K562 (cell line): ENCODE data around the gene CYBRD1. TPM values are rescaled to one million over a fixed set of nuclear protein-coding genes. Genes with fewer than 3 reads are reported as not detected.

Source experiments
- ARID1B ChIP-seq: fragments of 450-650 bp; IDR thresholded peaks from 2 replicates; pipeline ENCODE4 v1.6.1; 2016; ENCODE audit warnings: antibody characterized with exemption, mild to moderate bottlenecking, inconsistent platforms
- BCLAF1 ChIP-seq, 2 experiments: fragments of 450-650 bp in 1 of 2; IDR thresholded peaks; 2 replicates each; pipeline ENCODE4 v1.6.1; 2011 to 2017; ENCODE audit warnings: low read depth in 2 of 2, antibody characterized with exemption in 1 of 2, borderline replicate concordance in 1 of 2, low read length in 1 of 2, mild to moderate bottlenecking in 1 of 2, mixed read lengths in 1 of 2; ENCODE audit not compliant: control insufficient read depth in 1 of 2
- BCOR ChIP-seq: fragments of 450-650 bp; IDR thresholded peaks from 2 replicates; pipeline ENCODE4 v1.6.1; 2016
- BRF1 ChIP-seq: IDR thresholded peaks from 3 replicates; pipeline ENCODE4 v1.6.1; 2011; ENCODE audit warnings: borderline replicate concordance, mild to moderate bottlenecking; ENCODE audit not compliant: insufficient read length; ENCODE audit errors: extremely low read depth
- CBFA2T3 ChIP-seq: fragments of 450-650 bp; IDR thresholded peaks from 2 replicates; pipeline ENCODE4 v1.6.1; 2017
- CXXC5 ChIP-seq: fragments of 250-450 bp; sonication (Bioruptor Pico); IDR thresholded peaks from 2 replicates; pipeline ENCODE4 v1.8.0; 2022; ENCODE audit warnings: inconsistent platforms, mild to moderate bottlenecking, moderate library complexity
- HNRNPUL1 ChIP-seq: fragments of 200-400 bp; formaldehyde crosslinking; IDR thresholded peaks from 2 replicates; pipeline ENCODE4 v1.6.1; 2017; ENCODE audit warnings: low read length
- MAX ChIP-seq: sonication (generic); formaldehyde crosslinking; IDR thresholded peaks from 2 replicates; pipeline ENCODE4 v1.9.0; 2022; ENCODE audit warnings: mild to moderate bottlenecking, missing genetic modification reagents
- SNIP1 ChIP-seq: fragments of 450-650 bp; IDR thresholded peaks from 2 replicates; pipeline ENCODE4 v1.7.1; 2017; ENCODE audit warnings: low read depth, mild to moderate bottlenecking
- TRIM24 ChIP-seq, 2 experiments: fragments of 450-650 bp; IDR thresholded peaks; 2 replicates each; pipeline ENCODE4 v1.6.1; 2016
- VEZF1 ChIP-seq: fragments of 200-800 bp; sonication (Bioruptor generic); IDR thresholded peaks from 2 replicates; pipeline ENCODE4 v1.6.1; 2017; ENCODE audit warnings: missing genetic modification characterization, missing compliant biosample characterization
- ZNF507 ChIP-seq: conservative IDR thresholded peaks from 2 replicates; pipeline ENCODE4 v1.6.1; 2017; ENCODE audit warnings: missing genetic modification characterization, missing compliant biosample characterization
- ZNF518B ChIP-seq: fragments of 250-450 bp; sonication (Bioruptor Pico); IDR thresholded peaks from 2 replicates; pipeline ENCODE4 v1.5.0; 2021; ENCODE audit warnings: mild to moderate bottlenecking, moderate library complexity
- ZNF592 ChIP-seq: fragments of 450-650 bp; IDR thresholded peaks from 2 replicates; pipeline ENCODE4 v1.6.1; 2017; ENCODE audit warnings: antibody characterized with exemption, mild to moderate bottlenecking
- polyA plus RNA-seq, 8 experiments: library from polyadenylated mRNA; depleted of rRNA in 4 of 8; stranded (reverse) in 5 of 8; unstranded in 3 of 8; fragments of >200 nt; fragmentation: Nextera tagmentation in 2 of 8; fragmentation: Illumina TruSeq in 1 of 8; extraction: Ambion mirVana in 2 of 8; extraction: Trizol in 1 of 8; gene quantifications; 2 replicates each; pipeline versions ENCODE4 v1.2.1 to v1.2.3, GENCODE V29; 2011 to 2014; ENCODE audit warnings: inconsistent platforms in 1 of 8, missing spikeins in 1 of 8
- total RNA-seq, 7 experiments: library from RNA; depleted of rRNA in 6 of 7; stranded (reverse); fragments of >200 nt in 6 of 7; fragmentation: Illumina TruSeq in 2 of 7; extraction: Trizol in 2 of 7; gene quantifications; 2 replicates each; pipeline versions ENCODE4 v1.2.1 to v1.2.3, GENCODE V29; 2011 to 2021; ENCODE audit warnings: low replicate concordance in 1 of 7

CYBRD1 gene
- total and polyA plus RNA-seq, 9 of the 15 experiments (the other 6 are each of a cell fraction or from before 2014, with no cell fraction given) = 9.6 to 22.4 (median 15.6) TPM

GRCh38 chr2:171523088-171524017 lies 1.1 kb downstream of the CYBRD1 start (continued):
- TF ChIP-seq ZNF518B (CRISPR knock-in tag) = no peak
- TF ChIP-seq TRIM24 (IDR thresholded peaks at IDR 0.05) = no peak
- TF ChIP-seq VEZF1 (CRISPR knock-in tag) = no peak; the same call in 1 of the 2 replicates
- no peak for TF ChIP-seq HNRNPUL1
- no peak for TF ChIP-seq BCLAF1 (IDR thresholded peaks at IDR 0.05; ENCODE audit: borderline replicate concordance in 1 of 2, control insufficient read depth in 1 of 2, low read depth in 2 of 2, low read length in 1 of 2)
- no peak for TF ChIP-seq BCOR
- TF ChIP-seq ZNF507 (tag) = no peak
- no peak for TF ChIP-seq MAX (CRISPR knock-in tag)
- no peak for TF ChIP-seq SNIP1
- 0 out of 2 replicates have a peak, but pooled peaks have one; percentile 33 for TF ChIP-seq ARID1B
- TF ChIP-seq CBFA2T3 = no peak
- no peak for TF ChIP-seq BRF1
- TF ChIP-seq ZNF592 = peak; percentile 45; the same call in 1 of the 2 replicates
- TF ChIP-seq CXXC5 (CRISPR knock-in tag) = peak; percentile 9; the same call in 1 of the 2 replicates
